Endothelial cell (in vitro differentiated cells): ENCODE results near the gene CELF1. TPM values are rescaled to one million over a fixed set of nuclear protein-coding genes. Genes with fewer than 3 reads are reported as not detected.

Experiments used
- DNase-seq: peaks from one replicate; pipeline ENCODE4 v3.0.0; 2021; ENCODE audit warnings: low spot score
- H3K27ac Mint-ChIP-seq: one replicate; pipeline ENCODE4 v1.8.0; 2021; ENCODE audit warnings: mixed read lengths, inconsistent platforms; ENCODE audit not compliant: unreplicated experiment
- H3K27me3 Mint-ChIP-seq: one replicate; pipeline ENCODE4 v1.8.0; 2021; ENCODE audit warnings: mild to moderate bottlenecking, moderate library complexity, mixed read lengths, inconsistent platforms; ENCODE audit not compliant: unreplicated experiment
- H3K36me3 Mint-ChIP-seq: one replicate; pipeline ENCODE4 v1.8.0; 2021; ENCODE audit warnings: mild to moderate bottlenecking, low read depth, mixed read lengths, inconsistent platforms; ENCODE audit not compliant: unreplicated experiment
- H3K4me1 Mint-ChIP-seq: one replicate; pipeline ENCODE4 v1.8.0; 2021; ENCODE audit warnings: mild to moderate bottlenecking, mixed read lengths, inconsistent platforms; ENCODE audit not compliant: unreplicated experiment
- H3K4me3 Mint-ChIP-seq: one replicate; pipeline ENCODE4 v1.8.0; 2021; ENCODE audit warnings: mild to moderate bottlenecking, mixed read lengths, inconsistent platforms; ENCODE audit not compliant: unreplicated experiment
- H3K9me3 Mint-ChIP-seq: one replicate; pipeline ENCODE4 v1.8.0; 2021; ENCODE audit warnings: mixed read lengths, inconsistent platforms; ENCODE audit not compliant: unreplicated experiment
- CTCF ChIP-seq: fragments of 200-600 bp; sonication (generic); IDR thresholded peaks from one replicate; pipeline ENCODE4 v1.5.0; 2021; ENCODE audit warnings: antibody characterized with exemption; ENCODE audit not compliant: unreplicated experiment
- total RNA-seq: library from RNA; stranded (reverse); fragmentation: NEBNext Ultra II Directional; extraction: Animal tissue kit (Norgen Biotek cat#: 25700); gene quantifications from one replicate; pipeline ENCODE4 v1.2.1, GENCODE V29; 2021; ENCODE audit not compliant: unreplicated experiment

CELF1 gene
- total RNA-seq, 1 donor from 2014 or later = 162 TPM

GRCh38 chr11:47518212-47518964 is 34.5 kb downstream of the CELF1 start:
- Mint-ChIP-seq H3K27me3 (peaks cover 1% of the 10 kb centered on the region), H3K27ac (peak overlapping the region; percentile 89), H3K4me1 (peaks cover 56% of the 10 kb centered on the region), H3K9me3 (no peaks in the 10 kb centered on the region), H3K36me3 (no peaks in the 10 kb centered on the region), H3K4me3 (peak overlapping the region; percentile 13)
- no peak for TF ChIP-seq CTCF
- DNase-seq = no peak

GRCh38 chr11:47516984-47517853 is 35.7 kb downstream of the CELF1 start:
- Mint-ChIP-seq H3K4me3 (peak overlapping the region; percentile 42), H3K36me3 (no peaks in the 10 kb centered on the region), H3K4me1 (peaks cover 59% of the 10 kb centered on the region), H3K27ac (peak overlapping the region; percentile 78), H3K27me3 (peaks cover 1% of the 10 kb centered on the region), H3K9me3 (no peaks in the 10 kb centered on the region)
- DNase-seq = no peak
- TF ChIP-seq CTCF = no peak

- Mint-ChIP-seq H3K9me3 (no peaks in the 10 kb centered on the region), H3K4me1 (peaks cover 66% of the 10 kb centered on the region), H3K36me3 (no peaks in the 10 kb centered on the region), H3K27me3 (peaks cover 1% of the 10 kb centered on the region), H3K27ac (peak overlapping the region; percentile 91), H3K4me3 (no peak overlapping the region)
- TF ChIP-seq CTCF = no peak
- DNase-seq = no peak
These were observed 36.8 kb downstream of the CELF1 start for GRCh38 chr11:47516155-47516554.

GRCh38 chr11:47514825-47515647 is 37.9 kb downstream of the CELF1 start:
- DNase-seq = no peak
- Mint-ChIP-seq H3K27me3 (peaks cover 3% of the 10 kb centered on the region), H3K36me3 (no peaks in the 10 kb centered on the region), H3K4me3 (peak overlapping the region; percentile 83), H3K4me1 (peaks cover 65% of the 10 kb centered on the region), H3K27ac (peak overlapping the region; percentile 99), H3K9me3 (no peaks in the 10 kb centered on the region)
- TF ChIP-seq CTCF = no peak
